ENCODE results near the gene CASP12. TPM values are rescaled to one million over a fixed set of nuclear protein-coding genes. Genes with fewer than 3 reads are reported as not detected.

Gene CASP12
- total and polyA plus RNA-seq, 8 donors, result 0.16 to 0.66 (median 0.23) TPM; not detected in 3

DNA sequence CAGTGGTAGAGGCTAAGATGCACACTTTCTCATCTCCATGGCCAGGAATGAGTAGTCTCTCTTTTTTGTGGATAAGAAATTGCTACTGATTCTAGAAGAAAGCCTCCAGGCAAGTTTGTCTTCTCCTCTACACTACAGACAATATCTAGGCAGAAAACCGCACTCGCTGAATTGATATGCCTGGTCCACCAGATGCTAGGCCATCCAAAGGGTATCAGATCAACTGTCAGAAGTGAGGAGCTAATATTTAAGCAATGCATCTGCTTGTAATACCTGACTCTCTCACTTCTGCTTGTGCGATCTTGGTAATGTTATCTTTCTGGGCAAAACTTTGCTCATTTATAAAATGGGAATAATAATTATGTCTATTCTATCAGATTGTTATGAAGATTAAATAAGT lies 45.0 kb downstream of the CASP12 start:
- Histone ChIP-seq H3K36me3 (no peaks in the 10 kb centered on the region), H3K9me3 (no peaks in the 10 kb centered on the region), H3K27me3 (no peaks in the 10 kb centered on the region), H3K27ac (no peak overlapping the region), H3K4me1 (no peaks in the 10 kb centered on the region), H3K4me3 (no peak overlapping the region)
- ATAC-seq (no peak), FAIRE-seq (no peak), DNase-seq (no peak)
- 86% methylated on average over 3 of the region's 3 CpGs for WGBS, 2 donors
- TF ChIP-seq, protein P1, sequence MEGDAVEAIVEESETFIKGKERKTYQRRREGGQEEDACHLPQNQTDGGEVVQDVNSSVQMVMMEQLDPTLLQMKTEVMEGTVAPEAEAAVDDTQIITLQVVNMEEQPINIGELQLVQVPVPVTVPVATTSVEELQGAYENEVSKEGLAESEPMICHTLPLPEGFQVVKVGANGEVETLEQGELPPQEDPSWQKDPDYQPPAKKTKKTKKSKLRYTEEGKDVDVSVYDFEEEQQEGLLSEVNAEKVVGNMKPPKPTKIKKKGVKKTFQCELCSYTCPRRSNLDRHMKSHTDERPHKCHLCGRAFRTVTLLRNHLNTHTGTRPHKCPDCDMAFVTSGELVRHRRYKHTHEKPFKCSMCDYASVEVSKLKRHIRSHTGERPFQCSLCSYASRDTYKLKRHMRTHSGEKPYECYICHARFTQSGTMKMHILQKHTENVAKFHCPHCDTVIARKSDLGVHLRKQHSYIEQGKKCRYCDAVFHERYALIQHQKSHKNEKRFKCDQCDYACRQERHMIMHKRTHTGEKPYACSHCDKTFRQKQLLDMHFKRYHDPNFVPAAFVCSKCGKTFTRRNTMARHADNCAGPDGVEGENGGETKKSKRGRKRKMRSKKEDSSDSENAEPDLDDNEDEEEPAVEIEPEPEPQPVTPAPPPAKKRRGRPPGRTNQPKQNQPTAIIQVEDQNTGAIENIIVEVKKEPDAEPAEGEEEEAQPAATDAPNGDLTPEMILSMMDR (IDR thresholded peaks at IDR 0.05), result no peak
- intact Hi-C loops (cut with DNase I), result no loop called here

DNA sequence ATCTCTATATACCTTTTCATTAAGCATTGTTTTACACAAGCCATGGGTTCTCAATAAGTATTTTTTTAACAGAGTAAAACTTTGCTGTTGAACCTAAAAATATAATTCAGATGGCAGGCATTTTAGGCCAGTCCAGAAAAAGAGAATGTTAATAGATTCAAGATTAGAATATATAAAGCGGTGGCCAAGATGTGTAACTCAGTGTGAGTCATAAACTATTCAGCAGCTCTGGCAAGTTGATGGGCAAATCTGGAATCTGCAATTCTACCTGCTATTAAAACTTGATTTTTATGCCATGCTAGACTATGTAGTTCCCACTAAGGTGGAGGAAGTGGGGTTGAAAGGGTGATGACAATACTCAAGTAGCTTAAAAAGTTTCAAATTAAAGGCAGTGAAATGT lies 45.4 kb downstream of the CASP12 start:
- Histone ChIP-seq H3K4me3 (no peak overlapping the region), H3K4me1 (no peaks in the 10 kb centered on the region), H3K27ac (no peak overlapping the region), H3K9me3 (no peaks in the 10 kb centered on the region), H3K27me3 (no peaks in the 10 kb centered on the region), H3K36me3 (no peaks in the 10 kb centered on the region)
- ATAC-seq, result no peak
- no peak for FAIRE-seq
- intact Hi-C loops (cut with DNase I), result no loop called here
- TF ChIP-seq, protein P1 (IDR thresholded peaks at IDR 0.05), result no peak
- WGBS, 2 donors, result 93 to 94% methylated on average over 1 of the region's 1 CpG
- DNase-seq, result no peak

DNA sequence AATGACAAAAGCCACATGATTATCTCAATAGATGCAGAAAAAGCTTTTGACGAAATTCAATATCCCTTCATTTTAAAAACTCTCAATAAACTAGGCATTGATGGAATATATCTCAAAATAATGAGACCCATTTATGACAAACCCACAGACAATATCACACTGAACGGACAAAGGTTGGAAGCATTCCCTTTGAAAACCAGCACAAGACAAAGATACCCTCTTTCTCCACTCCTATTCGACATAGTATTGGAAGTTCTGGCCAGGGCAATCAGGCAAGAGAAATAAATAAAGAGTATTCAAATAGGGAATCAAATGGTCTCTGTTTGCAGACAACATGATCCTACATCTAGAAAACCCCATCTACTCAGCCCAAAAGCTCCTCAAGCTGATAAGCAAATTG lies 52.0 kb downstream of the CASP12 start:
- H3K27me3 ChIP-seq, result no peaks in the 10 kb centered on the region

DNA sequence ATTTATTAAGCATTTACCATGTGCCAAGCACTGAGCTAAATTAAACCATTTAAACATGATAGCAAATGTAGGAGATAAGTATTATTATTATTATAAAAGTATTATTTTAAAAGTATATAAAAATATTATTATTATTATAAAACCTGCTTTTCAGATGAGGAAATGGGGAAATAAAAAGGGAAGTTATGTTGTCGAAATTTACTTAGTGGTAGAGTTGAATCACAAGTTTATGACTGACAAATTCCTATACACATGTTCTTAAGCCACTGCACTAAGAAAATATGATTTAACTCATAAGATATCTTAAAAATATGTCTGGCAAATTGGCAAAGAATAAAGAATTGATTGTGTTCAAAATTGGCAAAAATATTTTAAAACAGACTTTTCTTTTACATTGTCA lies 53.8 kb downstream of the CASP12 start:
- no peaks in the 10 kb centered on the region for H3K27me3 ChIP-seq
- DNase-seq (no peak), ATAC-seq (no peak), FAIRE-seq (no peak)
- 61 to 77% methylated on average over 1 of the region's 1 CpG for WGBS, 2 donors
- intact Hi-C loops (cut with DNase I), result no loop called here
- H3K27ac ChIP-seq, result no peak overlapping the region
- no peaks in the 10 kb centered on the region for H3K9me3 ChIP-seq
- TF ChIP-seq, protein P1 (IDR thresholded peaks at IDR 0.05), result no peak
- H3K36me3 ChIP-seq, result no peaks in the 10 kb centered on the region
- H3K4me1 ChIP-seq, result no peaks in the 10 kb centered on the region
- H3K4me3 ChIP-seq, result no peak overlapping the region

More for the DNA sequence above, 52.0 kb downstream of the CASP12 start:
- no peak for FAIRE-seq
- Histone ChIP-seq H3K4me1 (no peaks in the 10 kb centered on the region), H3K9me3 (no peaks in the 10 kb centered on the region), H3K27ac (no peak overlapping the region), H3K4me3 (no peak overlapping the region), H3K36me3 (no peaks in the 10 kb centered on the region)
- TF ChIP-seq, protein P1 (IDR thresholded peaks at IDR 0.05), result no peak
- no peak for ATAC-seq
- intact Hi-C loops (cut with DNase I), result no loop called here
- DNase-seq, result no peak
- 67 to 73% methylated on average over 3 of the region's 3 CpGs for WGBS, 2 donors

DNA sequence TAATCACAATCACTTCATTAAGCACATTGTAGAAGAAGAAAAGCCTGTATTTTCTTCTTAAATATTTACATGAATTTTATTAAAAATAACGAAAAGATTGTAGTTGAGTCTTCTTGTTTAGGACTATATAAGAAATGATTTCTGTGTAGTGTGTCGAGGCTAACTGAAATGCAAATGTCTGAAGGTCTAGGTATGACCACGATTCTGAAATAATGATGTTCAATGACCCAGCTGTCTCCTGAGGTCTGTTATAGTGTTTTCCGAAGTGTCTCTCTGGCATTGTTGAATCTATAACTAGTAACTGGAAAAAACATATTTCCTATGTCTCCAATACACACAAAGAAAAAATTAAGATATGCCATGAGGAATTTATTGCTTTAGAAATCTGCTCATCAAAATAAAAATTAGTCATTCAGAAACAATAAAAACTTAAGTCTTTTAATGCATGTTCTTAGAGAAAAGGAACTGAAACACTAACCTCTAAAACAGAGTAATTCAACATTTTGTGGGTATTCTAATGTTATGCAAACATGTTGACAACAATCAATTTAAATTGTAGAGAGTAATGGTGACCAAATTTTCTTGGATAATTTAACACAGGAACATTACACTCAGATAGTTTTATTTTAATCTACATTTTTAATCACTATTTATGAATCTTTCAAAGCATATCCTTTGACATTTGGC lies 55.0 kb downstream of the CASP12 start:
- TF ChIP-seq, protein P1 (IDR thresholded peaks at IDR 0.05), result no peak
- no peaks in the 10 kb centered on the region for H3K36me3 ChIP-seq
- intact Hi-C loops (cut with DNase I), result no loop called here
- no peaks in the 10 kb centered on the region for H3K9me3 ChIP-seq
- 67 to 78% methylated on average over 4 of the region's 4 CpGs for WGBS, 2 donors
- no peak overlapping the region for H3K4me3 ChIP-seq
- no peak for FAIRE-seq
- H3K27me3 ChIP-seq, result no peaks in the 10 kb centered on the region
- DNase-seq, result no peak
- no peak overlapping the region for H3K27ac ChIP-seq
- no peak for ATAC-seq
- no peaks in the 10 kb centered on the region for H3K4me1 ChIP-seq
